ENCODE data around the gene SRGAP1.

Gene SRGAP1

GRCh38 chr12:63944034-63944579, 99.6 kb downstream of the SRGAP1 start:
- Histone ChIP-seq H3K9me3 (ENCODE audit: control insufficient read depth, low read depth, low read length) (no peaks in the 10 kb centered on the region), H3K4me1 (ENCODE audit: control insufficient read depth, low read depth, low read length) (peaks cover 16% of the 10 kb centered on the region), H3K27ac (ENCODE audit: low read length) (no peak overlapping the region), H3K27me3 (ENCODE audit: control insufficient read depth, insufficient read depth, low read length) (no peaks in the 10 kb centered on the region), H3K36me3 (ENCODE audit: control insufficient read depth, low read depth, low read length) (no peaks in the 10 kb centered on the region), H3K9ac (ENCODE audit: low read length) (no peak overlapping the region), H3K4me3 (ENCODE audit: low read length) (no peak overlapping the region)

GRCh38 chr12:63944586-63945228, 100.2 kb downstream of the SRGAP1 start:
- Histone ChIP-seq H3K9me3 (ENCODE audit: control insufficient read depth, low read depth, low read length) (no peaks in the 10 kb centered on the region), H3K27me3 (ENCODE audit: control insufficient read depth, insufficient read depth, low read length) (no peaks in the 10 kb centered on the region), H3K4me1 (ENCODE audit: control insufficient read depth, low read depth, low read length) (peaks cover 10% of the 10 kb centered on the region), H3K9ac (ENCODE audit: low read length) (no peak overlapping the region), H3K36me3 (ENCODE audit: control insufficient read depth, low read depth, low read length) (no peaks in the 10 kb centered on the region), H3K4me3 (ENCODE audit: low read length) (no peak overlapping the region), H3K27ac (ENCODE audit: low read length) (no peak overlapping the region)

GRCh38 chr12:63945777-63946176, 101.3 kb downstream of the SRGAP1 start:
- H3K36me3 ChIP-seq (ENCODE audit: control insufficient read depth, low read depth, low read length), result no peaks in the 10 kb centered on the region
- no peak overlapping the region for H3K9ac ChIP-seq (ENCODE audit: low read length)
- peaks cover under 1% of the 10 kb centered on the region for H3K4me1 ChIP-seq (ENCODE audit: control insufficient read depth, low read depth, low read length)
- no peak overlapping the region for H3K4me3 ChIP-seq (ENCODE audit: low read length)
- H3K27me3 ChIP-seq (ENCODE audit: control insufficient read depth, insufficient read depth, low read length), result no peaks in the 10 kb centered on the region
- no peaks in the 10 kb centered on the region for H3K9me3 ChIP-seq (ENCODE audit: control insufficient read depth, low read depth, low read length)
- no peak overlapping the region for H3K27ac ChIP-seq (ENCODE audit: low read length)

DNA sequence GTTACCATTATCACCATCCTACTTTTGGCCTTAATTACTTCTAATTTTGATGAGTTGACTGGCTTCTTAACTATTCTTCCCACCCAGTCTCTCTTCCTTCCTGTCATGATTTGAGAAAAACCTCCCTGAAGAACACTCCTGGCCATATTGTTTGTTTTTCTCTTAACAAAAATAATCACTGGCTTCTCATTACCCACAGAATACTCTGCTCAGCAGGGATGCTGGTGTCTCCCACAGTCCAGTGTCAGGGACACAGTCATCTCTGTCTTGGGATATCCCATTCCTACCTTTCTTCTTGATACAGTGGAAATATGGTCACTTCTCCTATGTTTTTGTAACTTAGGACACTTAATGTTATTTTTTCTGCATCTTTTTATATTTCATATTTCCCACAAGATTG, 103.7 kb downstream of the SRGAP1 start:
- Histone ChIP-seq H3K9me3 (ENCODE audit: control insufficient read depth, low read depth, low read length) (no peaks in the 10 kb centered on the region), H3K9ac (ENCODE audit: low read length) (no peak overlapping the region), H3K27me3 (ENCODE audit: control insufficient read depth, insufficient read depth, low read length) (no peaks in the 10 kb centered on the region), H3K36me3 (ENCODE audit: control insufficient read depth, low read depth, low read length) (no peaks in the 10 kb centered on the region), H3K4me1 (ENCODE audit: control insufficient read depth, low read depth, low read length) (no peaks in the 10 kb centered on the region), H3K27ac (ENCODE audit: low read length) (no peak overlapping the region), H3K4me3 (ENCODE audit: low read length) (no peak overlapping the region)

- H3K36me3 ChIP-seq (ENCODE audit: control insufficient read depth, low read depth, low read length), result no peaks in the 10 kb centered on the region
Measured at GRCh38 chr12:63949902-63950301, 105.4 kb downstream of the SRGAP1 start.

DNA sequence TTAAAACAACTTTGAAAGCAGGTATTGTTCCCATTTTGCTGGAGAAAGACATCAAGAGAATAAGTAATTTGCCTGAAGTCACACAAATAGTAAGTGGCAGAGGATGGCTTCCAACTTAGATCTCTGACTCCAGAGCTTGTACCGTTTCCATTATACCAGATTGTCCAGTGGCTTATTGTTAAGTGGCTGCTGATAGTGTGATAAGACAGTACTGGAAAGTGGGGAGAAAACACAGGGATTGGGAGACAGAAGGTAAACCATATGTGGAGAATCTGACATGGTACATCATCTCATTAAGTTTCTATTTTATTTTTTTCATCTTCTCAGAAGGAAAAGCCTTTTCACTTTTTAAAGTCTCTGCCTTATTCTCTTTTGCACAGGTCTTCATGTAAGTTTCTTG, 108.5 kb downstream of the SRGAP1 start:
- no peaks in the 10 kb centered on the region for H3K27me3 ChIP-seq (ENCODE audit: control insufficient read depth, insufficient read depth, low read length)
- no peak overlapping the region for H3K27ac ChIP-seq (ENCODE audit: low read length)
- H3K9me3 ChIP-seq (ENCODE audit: control insufficient read depth, low read depth, low read length), result no peaks in the 10 kb centered on the region
- no peak overlapping the region for H3K4me3 ChIP-seq (ENCODE audit: low read length)
- no peak overlapping the region for H3K9ac ChIP-seq (ENCODE audit: low read length)
- no peaks in the 10 kb centered on the region for H3K4me1 ChIP-seq (ENCODE audit: control insufficient read depth, low read depth, low read length)
- no peaks in the 10 kb centered on the region for H3K36me3 ChIP-seq (ENCODE audit: control insufficient read depth, low read depth, low read length)

More at GRCh38 chr12:63949902-63950301, 105.4 kb downstream of the SRGAP1 start:
- H3K4me3 ChIP-seq (ENCODE audit: low read length), result no peak overlapping the region
- H3K27ac ChIP-seq (ENCODE audit: low read length), result no peak overlapping the region
- H3K9ac ChIP-seq (ENCODE audit: low read length), result no peak overlapping the region
- no peaks in the 10 kb centered on the region for H3K9me3 ChIP-seq (ENCODE audit: control insufficient read depth, low read depth, low read length)
- H3K27me3 ChIP-seq (ENCODE audit: control insufficient read depth, insufficient read depth, low read length), result no peaks in the 10 kb centered on the region
- H3K4me1 ChIP-seq (ENCODE audit: control insufficient read depth, low read depth, low read length), result no peaks in the 10 kb centered on the region

DNA sequence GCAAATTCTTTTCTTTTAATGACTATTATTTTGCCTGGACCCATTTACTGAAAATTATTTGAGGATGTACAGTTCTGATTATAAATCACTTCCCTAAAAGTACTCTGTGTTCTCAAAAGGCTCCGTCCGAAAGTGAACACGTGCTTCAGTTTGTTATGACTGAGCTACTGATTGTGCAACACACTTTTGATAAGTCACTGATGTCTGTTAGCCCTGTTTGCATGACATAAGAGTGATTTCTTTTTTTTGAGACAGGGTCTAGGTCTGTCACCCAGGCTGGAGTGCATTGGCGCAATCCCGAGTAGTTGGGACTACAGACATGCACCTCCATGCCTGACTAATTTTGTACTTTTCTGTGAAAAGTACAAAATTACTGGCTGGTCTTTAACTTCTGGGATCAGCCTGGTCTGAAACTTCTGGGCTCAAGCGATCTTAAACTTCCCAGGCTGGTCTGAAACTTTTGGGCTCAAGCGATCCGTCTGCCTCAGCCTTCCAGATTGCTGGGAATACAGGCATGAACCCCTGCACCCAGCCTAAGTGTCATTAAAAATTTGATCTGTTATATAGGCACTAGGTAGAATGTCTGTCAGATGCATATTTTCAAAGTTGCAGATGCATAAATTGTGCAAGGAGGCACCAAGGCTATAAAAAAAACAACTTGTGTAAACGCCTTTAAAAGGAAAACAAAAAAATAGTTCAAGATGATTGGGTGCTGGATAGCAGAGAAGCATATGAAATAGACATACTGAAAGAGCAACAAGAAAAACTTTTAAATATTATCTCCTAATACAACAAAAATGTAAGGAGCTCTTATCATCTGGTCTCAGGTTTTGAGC, 111.5 kb downstream of the SRGAP1 start:
- H3K27me3 ChIP-seq (ENCODE audit: control insufficient read depth, insufficient read depth, low read length), result no peaks in the 10 kb centered on the region
- H3K4me1 ChIP-seq (ENCODE audit: control insufficient read depth, low read depth, low read length), result no peaks in the 10 kb centered on the region
- no peaks in the 10 kb centered on the region for H3K36me3 ChIP-seq (ENCODE audit: control insufficient read depth, low read depth, low read length)
- no peak overlapping the region for H3K9ac ChIP-seq (ENCODE audit: low read length)
- H3K4me3 ChIP-seq (ENCODE audit: low read length), result no peak overlapping the region
- no peaks in the 10 kb centered on the region for H3K9me3 ChIP-seq (ENCODE audit: control insufficient read depth, low read depth, low read length)
- H3K27ac ChIP-seq (ENCODE audit: low read length), result no peak overlapping the region

GRCh38 chr12:63957496-63957895, 113.0 kb downstream of the SRGAP1 start:
- Histone ChIP-seq H3K4me3 (ENCODE audit: low read length) (no peak overlapping the region), H3K27me3 (ENCODE audit: control insufficient read depth, insufficient read depth, low read length) (no peaks in the 10 kb centered on the region), H3K9ac (ENCODE audit: low read length) (no peak overlapping the region), H3K36me3 (ENCODE audit: control insufficient read depth, low read depth, low read length) (no peaks in the 10 kb centered on the region), H3K4me1 (ENCODE audit: control insufficient read depth, low read depth, low read length) (no peaks in the 10 kb centered on the region), H3K9me3 (ENCODE audit: control insufficient read depth, low read depth, low read length) (no peaks in the 10 kb centered on the region), H3K27ac (ENCODE audit: low read length) (no peak overlapping the region)

GRCh38 chr12:63958876-63959580, 114.5 kb downstream of the SRGAP1 start:
- Histone ChIP-seq H3K27me3 (ENCODE audit: control insufficient read depth, insufficient read depth, low read length) (no peaks in the 10 kb centered on the region), H3K36me3 (ENCODE audit: control insufficient read depth, low read depth, low read length) (no peaks in the 10 kb centered on the region), H3K9ac (ENCODE audit: low read length) (no peak overlapping the region), H3K4me3 (ENCODE audit: low read length) (no peak overlapping the region), H3K9me3 (ENCODE audit: control insufficient read depth, low read depth, low read length) (no peaks in the 10 kb centered on the region), H3K4me1 (ENCODE audit: control insufficient read depth, low read depth, low read length) (no peaks in the 10 kb centered on the region), H3K27ac (ENCODE audit: low read length) (no peak overlapping the region)

DNA sequence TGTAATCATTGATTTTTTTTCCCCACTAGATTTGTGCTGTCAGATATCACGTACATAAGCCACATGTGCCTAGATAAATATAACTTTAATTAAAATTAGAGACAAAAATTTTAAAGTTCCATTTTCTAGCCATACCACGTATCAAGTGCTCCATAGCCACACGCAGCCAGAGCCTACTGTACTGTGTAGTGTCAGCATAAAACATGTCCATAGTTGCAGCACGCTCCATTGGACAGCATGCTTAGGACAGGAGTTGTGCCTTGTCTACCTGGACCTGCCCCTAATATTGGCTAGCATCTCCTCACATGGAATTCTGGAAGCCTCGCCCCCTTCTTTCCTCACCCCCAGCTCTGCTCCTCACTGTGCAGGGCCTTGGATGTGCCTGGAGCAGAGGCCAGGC, 116.5 kb downstream of the SRGAP1 start:
- Histone ChIP-seq H3K27me3 (ENCODE audit: control insufficient read depth, insufficient read depth, low read length) (no peaks in the 10 kb centered on the region), H3K4me3 (ENCODE audit: low read length) (no peak overlapping the region), H3K27ac (ENCODE audit: low read length) (no peak overlapping the region), H3K4me1 (ENCODE audit: control insufficient read depth, low read depth, low read length) (no peaks in the 10 kb centered on the region), H3K9ac (ENCODE audit: low read length) (no peak overlapping the region), H3K9me3 (ENCODE audit: control insufficient read depth, low read depth, low read length) (no peaks in the 10 kb centered on the region), H3K36me3 (ENCODE audit: control insufficient read depth, low read depth, low read length) (no peaks in the 10 kb centered on the region)

DNA sequence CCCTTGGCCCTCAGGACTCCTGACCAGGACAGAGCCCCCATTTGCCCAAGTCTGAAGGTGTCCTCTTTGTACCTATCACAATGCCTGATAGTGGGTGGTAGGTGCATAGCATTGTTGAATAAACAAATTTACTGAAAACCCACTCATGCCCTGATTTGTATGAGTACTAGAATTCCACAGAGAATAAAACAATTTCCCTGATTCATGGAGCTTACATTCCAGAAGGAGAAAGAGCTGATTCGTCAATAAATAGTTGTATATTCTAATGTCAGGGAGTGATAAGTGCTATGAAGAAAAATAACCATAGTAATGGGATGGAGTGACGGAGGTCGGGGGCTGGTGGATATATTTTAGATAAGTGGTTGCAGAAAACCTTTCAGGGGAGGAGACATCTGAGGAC, 117.0 kb downstream of the SRGAP1 start:
- H3K4me1 ChIP-seq (ENCODE audit: control insufficient read depth, low read depth, low read length), result peaks cover under 1% of the 10 kb centered on the region
- no peaks in the 10 kb centered on the region for H3K9me3 ChIP-seq (ENCODE audit: control insufficient read depth, low read depth, low read length)
- no peaks in the 10 kb centered on the region for H3K27me3 ChIP-seq (ENCODE audit: control insufficient read depth, insufficient read depth, low read length)
- H3K4me3 ChIP-seq (ENCODE audit: low read length), result no peak overlapping the region
- H3K36me3 ChIP-seq (ENCODE audit: control insufficient read depth, low read depth, low read length), result no peaks in the 10 kb centered on the region
- no peak overlapping the region for H3K27ac ChIP-seq (ENCODE audit: low read length)
- no peak overlapping the region for H3K9ac ChIP-seq (ENCODE audit: low read length)
